ENCODE results near the gene GATA1. TPM values are rescaled to one million over a fixed set of nuclear protein-coding genes. Genes with fewer than 3 reads are reported as not detected.

GATA1 gene
- total RNA-seq, 2 donors from 2014 or later: 0.77 TPM; not detected in 1

- DNase-seq: no peak
- H3K27me3 ChIP-seq: peaks cover 3% of the 10 kb centered on the region
- no peak overlapping the region for H3K4me3 ChIP-seq
- no peaks in the 10 kb centered on the region for H3K4me1 ChIP-seq
- intact Hi-C loops (cut with DNase I): no loop called here
- H3K27ac ChIP-seq: no peak overlapping the region
- H3K36me3 ChIP-seq: no peaks in the 10 kb centered on the region
- H3K9ac ChIP-seq (ENCODE audit: low read depth in 2 of 2, low read length in 2 of 2): no peak overlapping the region
- TF ChIP-seq CTCF (IDR thresholded peaks at IDR 0.05): no peak
- no peaks in the 10 kb centered on the region for H3K9me3 ChIP-seq
These were observed 32.6 kb upstream of the GATA1 start for GRCh38 chrX:48753708-48754228.

DNA sequence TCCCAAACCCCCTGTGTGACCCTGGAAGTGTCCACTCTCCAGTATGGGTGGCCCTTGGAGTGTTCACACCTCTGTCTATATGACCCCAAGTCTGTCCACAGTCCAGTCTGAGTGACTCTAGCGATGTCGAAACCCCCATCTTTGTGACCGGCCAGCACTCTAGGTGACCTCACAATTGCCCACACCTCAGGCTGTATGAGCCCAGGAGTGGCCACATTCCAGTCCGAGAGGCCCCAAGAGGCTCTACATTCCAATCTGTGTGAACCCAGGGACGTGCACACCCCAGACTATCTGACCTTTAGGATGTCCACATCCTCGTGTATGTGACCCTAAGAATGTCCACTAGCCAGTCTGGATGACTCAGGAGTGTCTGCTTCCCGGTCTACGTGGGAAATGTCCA is 32.2 kb upstream of the GATA1 start:
- Histone ChIP-seq H3K27ac (no peak overlapping the region), H3K27me3 (peaks cover 3% of the 10 kb centered on the region), H3K36me3 (no peaks in the 10 kb centered on the region), H3K4me3 (no peak overlapping the region), H3K9ac (ENCODE audit: low read depth in 2 of 2, low read length in 2 of 2) (no peak overlapping the region), H3K9me3 (no peaks in the 10 kb centered on the region), H3K4me1 (no peaks in the 10 kb centered on the region)
- no peak for DNase-seq
- no peak for TF ChIP-seq CTCF (IDR thresholded peaks at IDR 0.05)
- intact Hi-C loops (cut with DNase I): no loop called here

- no peaks in the 10 kb centered on the region for H3K9me3 ChIP-seq
- intact Hi-C loops (cut with DNase I): no loop called here
- no peaks in the 10 kb centered on the region for H3K4me1 ChIP-seq
- DNase-seq: peak; percentile 75
- H3K27ac ChIP-seq: peak within 1 kb of the TSS; percentile 50
- H3K9ac ChIP-seq (ENCODE audit: low read depth in 2 of 2, low read length in 2 of 2): peak within 1 kb of the TSS in 1 of 2 donors; percentile 31
- H3K27me3 ChIP-seq: no peaks in the 10 kb centered on the region
- peak; percentile 23 for TF ChIP-seq CTCF (IDR thresholded peaks at IDR 0.05)
- H3K36me3 ChIP-seq: no peaks in the 10 kb centered on the region
- no peak within 1 kb of the TSS for H3K4me3 ChIP-seq
These were observed 24.5 kb upstream of the GATA1 start, which contains the start of gene GLOD5 for GRCh38 chrX:48761674-48762471. GLOD5 (plus strand) TSS chrX:48761747; CDS start chrX:48761791, 44 bp downstream.

- no peak for TF ChIP-seq CTCF (IDR thresholded peaks at IDR 0.05)
- Histone ChIP-seq H3K27me3 (no peaks in the 10 kb centered on the region), H3K27ac (no peak overlapping the region), H3K36me3 (no peaks in the 10 kb centered on the region), H3K9me3 (no peaks in the 10 kb centered on the region), H3K4me1 (no peaks in the 10 kb centered on the region), H3K9ac (ENCODE audit: low read depth in 2 of 2, low read length in 2 of 2) (no peak overlapping the region), H3K4me3 (no peak overlapping the region)
- DNase-seq: no peak
- intact Hi-C loops (cut with DNase I): no loop called here
These were observed 17.2 kb upstream of the GATA1 start for GRCh38 chrX:48769230-48769629.

DNA sequence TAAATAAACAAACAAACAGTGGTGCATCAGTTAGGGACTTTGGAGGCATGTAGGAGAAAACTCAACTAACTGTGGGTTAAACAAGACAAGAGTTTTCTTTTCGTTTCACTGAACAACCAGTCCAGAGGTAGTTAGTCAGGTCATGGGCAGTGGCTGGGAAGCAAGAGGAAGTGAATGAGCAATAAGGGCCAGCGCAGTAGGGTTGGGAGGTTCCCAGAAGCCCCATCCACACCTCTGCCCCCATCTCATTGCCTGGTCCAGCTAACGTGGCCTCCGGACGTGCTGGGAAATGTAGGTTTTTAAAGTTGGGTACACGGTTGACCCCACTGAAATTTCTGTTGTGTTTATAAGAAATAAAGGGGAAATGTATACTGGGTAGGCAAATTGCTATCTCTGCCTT is 16.1 kb upstream of the GATA1 start:
- Histone ChIP-seq H3K27ac (no peak overlapping the region), H3K4me3 (no peak overlapping the region), H3K27me3 (no peaks in the 10 kb centered on the region), H3K36me3 (no peaks in the 10 kb centered on the region), H3K4me1 (no peaks in the 10 kb centered on the region), H3K9ac (ENCODE audit: low read depth in 2 of 2, low read length in 2 of 2) (no peak overlapping the region), H3K9me3 (no peaks in the 10 kb centered on the region)
- no peak for DNase-seq
- no peak for TF ChIP-seq CTCF (IDR thresholded peaks at IDR 0.05)
- intact Hi-C loops (cut with DNase I): no loop called here
